HG03139 (cell line): ENCODE data around the gene ICOS.
"Not testable (repeated sequence)": the region's sequence is repeated elsewhere in the genome, so short reads cannot be mapped to it uniquely, and the experiment has no call there.

ENCODE experiments used
- ATAC-seq: cut with Tn5 transposase; IDR thresholded peaks from one replicate; pipeline ENCODE4 v1.9.1; 2021; ENCODE audit not compliant: unreplicated experiment

Gene ICOS

DNA sequence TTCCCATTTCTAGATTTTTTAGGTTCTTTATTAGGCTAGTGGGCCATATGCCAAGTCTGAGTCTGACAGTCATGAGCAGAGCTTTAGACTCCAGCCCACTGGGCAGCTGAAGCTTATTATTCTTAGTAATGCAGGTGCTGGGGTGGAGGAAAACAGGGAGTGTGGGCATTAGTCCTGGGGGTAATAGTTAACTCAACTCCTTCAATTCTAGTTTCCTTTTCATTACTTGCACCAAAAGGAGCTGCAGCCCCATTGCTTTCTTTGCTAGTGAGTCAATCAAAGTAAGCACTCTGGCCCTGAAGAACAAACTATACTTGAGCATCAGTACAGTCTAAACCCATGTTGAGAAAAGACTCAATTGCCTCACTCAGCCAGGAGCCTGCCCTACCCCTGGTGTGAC, 35.5 kb downstream of the ICOS start:
- ATAC-seq: peak; percentile 60

DNA sequence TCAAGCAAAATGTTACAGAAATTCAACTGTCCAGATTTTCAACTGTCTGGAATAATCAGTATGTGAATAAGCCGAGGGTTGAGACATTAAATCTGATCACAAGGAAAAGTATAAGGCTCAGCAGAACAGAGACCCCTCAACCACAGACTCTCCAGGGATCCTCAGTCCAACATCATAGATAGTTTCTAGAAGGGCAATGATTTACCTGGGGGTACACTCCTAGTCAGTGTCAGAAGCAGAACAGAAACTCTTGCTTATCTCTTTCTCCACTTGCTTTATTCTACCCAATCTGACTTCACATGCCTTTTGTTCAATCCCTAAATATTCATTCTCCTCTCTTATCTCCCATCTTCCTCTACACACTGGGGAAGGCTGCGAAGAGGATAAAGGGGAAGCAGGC, 36.4 kb downstream of the ICOS start:
- ATAC-seq: peak; percentile 68

DNA sequence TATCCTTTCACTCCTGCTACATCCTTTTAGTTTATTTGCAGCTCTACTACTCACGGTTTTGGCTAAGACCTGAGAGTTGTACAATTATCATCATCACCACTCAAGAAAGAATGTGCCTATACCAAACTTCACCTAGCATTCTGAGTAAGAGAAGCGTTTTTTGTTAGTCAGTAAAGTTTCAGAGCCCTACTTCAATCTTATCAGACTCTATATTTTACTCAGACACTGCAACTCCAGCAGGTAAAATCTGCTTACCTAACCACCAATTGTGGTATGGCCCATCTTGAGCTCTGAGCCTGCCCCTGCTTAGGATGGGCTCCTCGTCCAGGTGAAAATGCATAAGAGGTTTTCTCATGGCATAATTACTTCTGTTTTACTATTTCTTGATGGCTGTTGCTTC, 37.1 kb downstream of the ICOS start:
- no peak for ATAC-seq

DNA sequence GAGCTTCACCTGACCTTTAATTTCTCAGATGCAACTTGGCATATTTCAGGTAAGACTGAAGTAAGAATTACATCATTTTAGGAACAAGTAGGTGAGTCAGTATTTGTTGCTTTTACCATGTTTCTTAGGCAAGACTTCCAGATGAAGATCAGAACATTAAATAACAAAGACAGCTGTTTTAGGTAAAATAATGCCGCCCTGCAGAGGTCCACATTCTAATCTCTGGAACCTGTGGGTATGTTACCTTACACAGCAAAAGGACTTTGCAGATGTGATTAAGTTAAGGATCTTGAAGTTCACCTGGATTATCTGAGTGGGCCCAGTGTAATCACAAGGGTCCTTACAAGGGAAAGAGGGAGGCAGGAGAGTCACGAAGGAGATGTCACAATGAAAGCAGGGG, 39.3 kb downstream of the ICOS start:
- ATAC-seq: no peak

DNA sequence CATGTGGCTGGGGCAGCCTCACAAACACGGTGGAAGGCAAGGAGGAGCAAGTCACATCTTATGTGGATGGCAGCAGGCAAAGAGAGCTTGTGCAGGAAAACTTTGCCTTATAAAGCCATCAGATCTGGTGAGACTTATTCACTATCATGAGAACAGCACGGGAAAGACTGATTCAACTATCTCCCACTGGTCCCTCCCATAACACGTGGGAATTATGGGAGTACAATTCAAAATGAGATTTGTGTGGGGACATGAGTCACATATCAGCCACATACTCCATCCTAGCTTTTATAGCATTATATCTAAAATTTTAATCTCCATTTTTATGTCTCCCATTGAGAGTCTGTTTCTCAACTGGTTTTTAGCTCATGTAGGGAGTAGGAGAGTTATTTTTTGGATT, 45.7 kb downstream of the ICOS start:
- no peak for ATAC-seq

DNA sequence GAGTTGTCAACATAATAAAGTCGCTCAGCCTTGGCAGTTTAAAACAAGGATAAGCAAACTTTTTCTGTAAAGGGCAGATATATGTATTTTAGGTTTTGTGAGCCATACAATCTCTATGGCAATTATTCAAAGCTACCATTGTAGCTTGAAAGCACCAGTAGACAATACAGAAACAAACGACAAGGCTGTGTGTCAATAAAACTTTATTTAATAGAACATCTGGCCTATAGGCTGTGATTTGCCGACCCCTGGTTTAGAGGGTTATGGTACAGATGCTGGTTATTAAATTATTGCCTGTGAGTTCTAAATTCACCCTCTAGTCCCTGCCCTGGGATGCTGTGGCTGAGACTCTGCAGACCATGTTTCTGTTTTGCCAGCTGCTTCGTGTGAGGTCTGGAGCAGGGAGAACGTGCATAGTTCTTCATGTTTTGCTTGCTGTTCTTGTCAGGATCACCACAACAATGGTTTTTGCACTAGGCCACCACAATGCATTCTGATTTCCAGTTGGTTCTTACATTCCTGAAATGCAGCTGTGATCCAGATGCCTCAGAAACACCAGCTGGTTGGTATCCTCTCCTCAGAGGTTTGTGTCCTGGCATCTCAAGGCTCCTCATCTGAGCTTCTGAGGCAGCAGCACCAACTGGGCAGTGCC, 46.6 kb downstream of the ICOS start:
- ATAC-seq: no peak

DNA sequence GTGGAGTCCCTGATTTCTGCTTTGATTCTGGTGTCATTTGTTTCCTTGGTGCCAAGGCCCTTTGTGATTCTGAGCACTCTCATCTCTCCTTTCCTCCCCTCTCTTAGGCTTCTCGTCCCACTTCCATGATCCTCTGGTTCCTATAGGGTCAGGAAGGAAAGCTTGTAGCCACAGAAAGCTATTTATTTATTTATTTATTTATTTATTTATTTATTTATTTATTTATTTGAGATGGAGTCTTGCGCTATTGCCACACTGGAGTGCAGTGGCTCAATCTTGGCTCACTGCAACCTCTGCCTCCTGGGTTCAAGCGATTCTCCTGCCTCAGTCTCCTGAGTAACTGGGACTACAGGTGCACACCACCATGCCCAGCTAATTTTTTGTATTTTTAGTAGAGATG, 49.4 kb downstream of the ICOS start:
- not testable (repeated sequence) for ATAC-seq

DNA sequence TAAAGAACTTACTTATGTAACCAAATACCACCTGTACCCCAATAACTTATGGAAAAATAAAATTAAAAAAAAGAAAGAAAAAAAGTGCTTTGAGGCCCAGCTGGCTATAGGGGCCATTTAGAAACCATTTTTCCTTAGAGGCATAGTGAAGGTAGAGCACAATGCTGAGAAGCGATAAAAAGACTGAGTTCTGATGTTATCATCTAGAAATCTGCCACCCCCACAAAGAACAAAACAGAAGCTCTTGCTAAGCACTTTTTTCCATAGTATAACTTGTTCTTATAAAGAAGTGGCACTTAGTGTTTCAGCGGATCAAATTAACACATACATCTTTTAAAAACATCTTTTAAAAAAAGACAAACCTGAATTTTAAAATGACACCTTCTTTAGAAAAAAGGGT, 51.4 kb downstream of the ICOS start:
- ATAC-seq: no peak

DNA sequence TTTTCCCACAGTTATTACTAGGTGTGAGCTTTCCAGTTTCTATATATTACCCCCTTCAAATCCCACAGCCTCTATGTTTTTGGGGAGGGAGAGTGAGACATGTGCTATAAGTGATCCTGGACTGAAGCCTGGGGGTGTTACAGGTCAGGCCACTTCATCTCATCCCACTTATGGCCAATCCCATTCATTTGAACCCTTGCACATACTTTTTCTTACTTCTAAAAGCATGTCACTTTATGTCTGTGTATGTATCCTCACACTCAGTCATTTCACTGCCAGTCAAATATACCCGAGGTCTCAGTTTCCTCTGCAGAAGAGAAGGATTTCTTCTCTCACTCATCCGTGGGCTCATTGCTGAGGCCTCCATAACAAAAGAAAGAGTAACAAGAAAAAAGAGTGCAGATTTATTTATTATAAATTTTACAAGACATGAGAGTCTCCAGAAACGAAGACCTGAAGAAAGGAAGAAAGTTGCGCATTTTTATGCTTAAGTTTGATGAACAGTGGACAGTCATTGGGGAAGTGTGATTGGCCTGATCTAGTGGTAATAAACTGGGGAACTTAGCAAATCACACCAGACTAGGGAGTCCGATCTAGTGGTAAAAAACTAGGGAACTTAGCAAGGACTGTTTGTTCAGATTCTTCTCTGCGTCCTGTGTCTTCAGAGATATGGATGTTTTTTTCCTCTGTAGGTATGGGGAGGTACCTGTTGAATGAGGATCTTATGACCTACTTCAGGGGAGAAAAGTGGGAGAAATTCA, 52.1 kb downstream of the ICOS start:
- ATAC-seq: no peak

DNA sequence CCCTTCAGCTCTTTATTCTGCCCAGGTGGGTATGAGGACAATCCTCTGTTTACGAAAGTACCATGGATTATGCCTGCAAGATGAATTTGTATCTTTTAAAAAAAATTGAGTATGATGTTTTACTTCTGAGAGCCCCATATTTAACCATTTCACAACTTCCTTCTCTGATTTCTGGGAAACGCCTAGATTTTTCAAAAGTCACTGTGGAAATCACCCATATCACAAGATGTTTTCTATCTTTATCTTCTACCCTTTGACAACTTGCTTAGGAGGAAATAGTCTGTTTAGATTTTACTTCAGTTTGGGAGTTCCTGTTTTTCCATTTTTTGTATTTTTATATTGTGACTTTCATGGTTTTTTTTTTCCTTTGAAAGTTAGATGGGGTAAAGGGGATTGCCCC, 53.0 kb downstream of the ICOS start:
- ATAC-seq: no peak

DNA sequence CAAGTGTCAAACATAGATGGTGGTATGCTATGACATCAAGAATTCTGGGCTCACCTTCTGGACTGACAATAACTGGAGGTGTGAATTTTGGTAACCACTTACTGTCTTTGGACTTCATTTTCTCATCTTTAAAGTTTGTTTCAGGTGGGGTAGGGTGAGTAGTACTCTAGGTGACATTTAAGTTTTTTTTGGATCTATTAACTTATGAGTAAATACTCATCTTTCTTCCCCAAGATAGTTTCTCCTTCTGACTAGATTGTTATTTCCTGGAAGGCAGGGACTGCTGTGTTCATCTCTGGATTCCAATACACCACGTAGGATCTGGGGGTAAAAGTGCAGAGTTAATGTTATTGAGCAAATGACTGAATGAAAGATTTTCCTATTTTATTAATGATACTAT, 55.9 kb downstream of the ICOS start:
- no peak for ATAC-seq

DNA sequence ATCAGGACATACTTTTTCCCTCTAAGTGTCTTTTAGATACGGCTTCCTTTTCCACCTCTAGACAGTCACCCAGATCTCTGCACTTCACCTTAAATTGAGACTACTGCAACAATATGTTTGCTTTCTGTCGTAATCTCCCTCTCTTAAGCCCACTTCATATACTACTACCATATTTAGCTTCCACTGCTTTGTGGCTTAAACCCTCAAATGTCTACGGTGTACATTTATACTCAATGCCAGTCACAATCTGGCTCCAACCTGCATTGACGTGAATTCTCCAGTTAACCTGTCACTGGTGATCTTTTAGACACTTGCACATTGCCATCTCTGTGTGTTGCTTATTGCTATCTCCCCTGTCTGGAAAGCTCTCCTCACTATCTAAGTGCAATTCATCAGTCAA, 56.4 kb downstream of the ICOS start:
- ATAC-seq: no peak

DNA sequence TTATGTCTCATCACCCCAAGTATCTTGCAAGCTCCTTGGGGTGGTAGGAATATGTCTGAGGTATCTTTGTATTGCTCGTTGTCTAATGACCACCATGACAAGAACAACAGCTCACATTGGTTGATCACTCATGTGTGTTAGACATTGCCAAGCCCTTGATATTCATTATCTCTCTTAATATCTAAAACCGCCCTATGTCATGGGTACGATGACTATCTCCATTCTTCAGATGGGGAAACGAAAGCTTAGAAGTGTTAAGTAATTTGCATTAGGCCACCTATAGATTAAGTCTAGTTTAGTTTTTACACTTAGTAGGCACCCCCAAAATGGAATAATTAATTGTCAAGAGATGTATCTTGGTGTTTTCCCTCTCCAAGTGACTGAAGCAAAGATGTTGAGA, 57.0 kb downstream of the ICOS start:
- ATAC-seq: no peak

DNA sequence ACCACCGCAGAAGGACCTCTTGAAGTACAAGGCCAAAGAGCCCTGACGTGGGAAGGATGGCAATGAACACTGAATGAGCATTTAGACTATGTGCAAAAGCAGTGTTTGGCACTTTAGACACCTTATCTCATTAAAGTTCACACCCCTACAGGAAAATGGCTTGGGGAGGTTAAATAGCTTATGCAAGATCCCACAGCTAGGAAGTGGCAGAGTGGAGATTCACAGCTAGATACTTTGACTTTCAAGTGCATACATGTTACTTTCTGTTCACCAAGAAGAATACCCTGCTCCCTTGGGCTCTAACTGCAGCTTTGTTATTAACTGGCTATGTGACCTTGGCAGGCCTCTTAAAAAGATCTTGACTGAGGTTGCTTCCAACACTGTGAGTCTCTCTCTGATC, 58.2 kb downstream of the ICOS start:
- peak; percentile 49 for ATAC-seq

DNA sequence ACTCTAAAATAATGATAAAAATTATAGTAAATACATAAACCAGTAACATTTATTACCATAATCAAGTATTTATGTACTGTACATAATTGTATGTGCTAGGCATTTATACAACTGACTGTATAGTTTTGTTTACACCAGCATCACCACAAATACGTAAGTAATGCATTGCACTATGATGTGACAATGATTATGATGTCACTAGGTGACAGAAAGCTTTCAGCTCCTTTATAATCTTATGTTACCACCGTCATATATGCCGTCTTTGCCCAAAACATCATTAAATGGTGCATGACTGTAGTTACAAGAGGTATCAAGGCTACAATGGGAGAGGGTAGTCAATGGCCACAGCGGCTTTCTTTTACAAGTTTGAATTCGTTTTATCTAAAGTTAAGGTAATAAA, 60.1 kb downstream of the ICOS start:
- ATAC-seq: no peak

DNA sequence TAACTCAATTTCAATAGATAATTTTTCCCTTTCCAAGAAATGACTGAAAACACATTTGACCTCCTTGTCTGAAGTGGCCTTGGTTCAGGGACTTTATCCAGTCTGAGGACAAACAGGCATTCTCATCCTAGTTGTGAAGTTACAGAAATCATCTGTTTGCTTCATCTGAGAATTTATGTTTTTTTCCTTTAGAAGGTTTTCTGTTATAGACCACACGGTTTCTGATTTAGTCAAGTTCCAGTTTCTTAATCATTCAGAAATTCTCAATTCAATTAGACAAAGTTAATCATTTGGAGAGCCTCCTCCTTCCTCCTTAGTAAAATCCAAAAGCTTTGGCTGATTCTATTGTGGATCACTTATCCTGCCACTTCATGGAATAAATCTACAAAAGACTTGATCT, 60.9 kb downstream of the ICOS start:
- ATAC-seq: no peak

DNA sequence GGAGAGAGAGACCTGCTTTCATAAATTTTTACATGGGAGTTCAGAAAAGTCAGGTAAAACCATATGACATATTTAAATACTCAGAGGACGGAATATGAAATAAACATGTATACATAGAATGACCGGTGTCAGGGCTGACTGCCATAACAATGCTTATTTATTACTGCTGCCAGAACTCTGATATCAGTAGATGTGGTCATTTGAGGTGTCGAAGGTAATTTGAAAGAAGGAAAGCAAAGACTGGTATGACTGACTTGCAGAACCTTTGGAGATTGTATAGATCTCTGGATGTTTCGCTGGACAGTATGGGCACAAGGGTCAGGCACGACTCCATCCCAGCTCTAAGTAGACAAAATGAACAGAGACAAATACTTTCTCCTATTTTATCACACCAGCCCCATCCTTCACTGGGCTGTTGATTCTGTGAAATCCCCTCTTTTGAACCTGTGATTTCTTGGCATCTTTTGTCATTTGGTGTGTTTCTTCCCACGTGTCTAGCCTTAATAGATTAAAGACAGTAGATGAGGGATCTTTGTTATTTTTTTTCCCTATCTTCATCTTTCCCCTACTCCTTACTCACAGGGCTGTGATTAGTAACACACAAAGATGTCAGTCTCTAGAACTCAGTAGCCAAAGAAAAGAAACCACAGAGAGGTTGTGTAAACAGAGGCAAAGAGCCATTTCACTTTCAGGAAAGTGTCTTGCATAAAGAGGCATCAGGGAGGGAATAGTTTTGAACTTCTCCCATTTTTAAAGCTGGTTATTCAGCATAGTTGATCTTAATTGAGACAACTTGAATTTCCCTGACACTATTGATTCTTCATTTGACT, 61.6 kb downstream of the ICOS start:
- ATAC-seq: no peak

DNA sequence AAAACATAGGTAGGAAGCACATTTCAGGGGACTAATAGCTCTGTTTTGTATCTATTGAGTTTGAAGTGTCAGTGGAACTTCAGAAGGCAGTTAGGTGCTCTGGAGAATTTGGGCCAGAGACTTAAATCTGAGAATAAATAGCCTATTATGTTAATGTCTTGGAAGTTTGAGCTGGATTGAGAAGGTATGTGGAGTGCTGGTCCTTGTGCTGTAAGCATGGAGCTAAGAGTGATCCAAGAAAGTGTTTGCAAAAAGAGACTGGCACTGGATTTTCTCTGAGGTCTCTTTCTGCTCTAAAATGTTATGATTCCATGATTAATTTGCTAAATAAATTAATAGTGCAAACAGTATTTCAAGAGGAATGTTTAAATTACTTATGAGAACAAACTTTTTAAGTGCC, 63.3 kb downstream of the ICOS start:
- no peak for ATAC-seq

DNA sequence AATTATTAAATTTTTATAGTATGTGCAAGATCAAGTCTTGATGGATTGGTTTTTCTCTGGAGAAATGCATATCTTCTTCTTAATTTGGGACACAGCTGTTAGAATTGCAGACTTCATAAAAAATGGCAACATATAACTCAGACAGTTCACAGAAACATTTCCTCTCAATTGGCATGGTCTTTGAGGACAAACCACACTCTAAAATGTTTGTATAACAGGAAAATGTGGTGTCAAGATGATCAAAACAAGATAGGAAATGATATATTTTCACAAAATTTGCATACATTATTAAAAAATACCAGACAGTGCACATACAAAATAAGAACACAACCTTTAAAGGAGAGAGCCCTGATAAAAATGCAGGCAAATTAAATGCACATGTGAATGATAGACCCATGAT, 63.9 kb downstream of the ICOS start:
- ATAC-seq: no peak

DNA sequence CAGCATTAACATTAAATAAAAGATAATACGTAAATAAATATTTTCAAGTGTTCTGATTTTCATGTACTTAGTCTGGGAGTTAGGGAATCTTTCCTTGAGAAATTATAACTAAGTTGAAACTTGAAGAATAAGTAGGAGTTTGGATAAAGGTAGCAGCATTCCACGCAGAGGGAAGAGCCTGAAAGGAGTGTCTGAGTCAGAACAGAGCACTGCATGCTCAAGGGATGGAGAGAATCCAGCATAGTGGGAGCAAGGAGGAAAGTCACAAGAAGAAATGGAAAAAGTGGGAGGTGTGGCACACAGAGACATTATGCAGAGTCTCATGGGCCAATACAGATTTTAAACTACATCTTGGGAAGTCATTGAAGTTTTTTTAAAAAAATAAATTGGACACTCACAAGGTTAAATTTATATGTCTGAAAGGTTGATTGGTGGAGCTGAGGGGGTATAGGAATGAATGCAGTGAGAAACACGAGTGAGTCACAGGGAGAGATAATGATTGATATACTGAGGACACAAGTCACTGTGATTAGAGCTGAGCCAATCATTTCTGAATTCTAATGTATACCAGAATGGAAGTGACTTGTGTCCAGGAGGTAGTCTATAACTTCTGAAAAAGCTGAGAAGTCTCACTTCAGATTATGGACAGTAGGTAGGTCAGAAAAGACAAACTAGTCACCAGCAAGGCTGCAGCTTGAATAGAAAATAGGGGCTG, 66.9 kb downstream of the ICOS start:
- ATAC-seq: no peak

DNA sequence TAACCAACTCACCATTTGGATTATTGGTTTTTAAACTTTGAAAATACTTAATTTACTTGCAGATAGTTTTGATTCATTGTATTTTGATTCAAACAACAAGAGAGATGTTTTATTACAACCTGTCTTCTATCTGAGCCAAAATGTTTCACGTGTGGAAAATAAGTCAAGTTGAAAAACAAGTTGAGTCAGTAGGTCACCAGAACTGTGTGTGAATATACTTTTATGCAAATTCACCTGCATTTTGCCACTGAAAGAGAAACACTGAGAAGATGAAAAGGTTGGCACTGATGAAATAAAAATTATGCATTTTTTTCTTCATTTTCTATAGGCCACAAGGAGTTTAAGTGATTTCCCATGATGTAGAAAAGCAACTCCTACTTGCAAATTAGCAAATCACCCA, 68.3 kb downstream of the ICOS start:
- ATAC-seq: no peak
